HFFc6 (cell line): Measurements from ENCODE around the gene CRB2. TPM values are rescaled to one million over a fixed set of nuclear protein-coding genes. Genes with fewer than 3 reads are reported as not detected.
A peak's percentile ranks its signal among the peaks of the same experiment; 100 is the strongest.

Experiments used
- DNase-seq: peaks from one replicate; pipeline ENCODE4 v3.0.0-alpha.2; 2018
- H3K27ac Mint-ChIP-seq: 2 replicates; pipeline ENCODE4 v1.8.0; 2020; ENCODE audit warnings: mild to moderate bottlenecking, mixed read lengths
- H3K27me3 Mint-ChIP-seq: 2 replicates; pipeline ENCODE4 v1.8.0; 2021; ENCODE audit warnings: mild to moderate bottlenecking, moderate library complexity, mixed read lengths; ENCODE audit not compliant: insufficient read depth
- H3K36me3 Mint-ChIP-seq: 2 replicates; pipeline ENCODE4 v1.8.0; 2021; ENCODE audit warnings: low read depth, mixed read lengths
- H3K4me1 Mint-ChIP-seq: 2 replicates; pipeline ENCODE4 v1.8.0; 2020; ENCODE audit warnings: low read depth, mixed read lengths
- H3K4me3 Mint-ChIP-seq: 2 replicates; pipeline ENCODE4 v1.8.0; 2020; ENCODE audit warnings: mild to moderate bottlenecking, moderate library complexity, mixed read lengths
- H3K9me3 Mint-ChIP-seq: 2 replicates; pipeline ENCODE4 v1.8.0; 2020; ENCODE audit warnings: mild to moderate bottlenecking, mixed read lengths
- CTCF ChIP-seq: fragments of 200-600 bp; sonication (generic); IDR thresholded peaks from 2 replicates; pipeline ENCODE4 v1.5.0; 2021; ENCODE audit warnings: antibody characterized with exemption, mild to moderate bottlenecking
- total RNA-seq, 6 experiments: library from RNA; stranded (reverse); fragmentation: NEBNext Ultra II Directional; extraction: Animal tissue kit (Norgen Biotek cat#: 25700); gene quantifications; 2 replicates in 1 of 6; 3 replicates in 5 of 6; pipeline ENCODE4 v1.2.3, GENCODE V29; 2021

The CRB2 gene
- total RNA-seq, 6 experiments from 2014 or later: not detected

- H3K27me3 Mint-ChIP-seq: peaks cover 14% of the 10 kb centered on the region
- no peak overlapping the region for H3K4me3 Mint-ChIP-seq
- no peaks in the 10 kb centered on the region for H3K36me3 Mint-ChIP-seq
- H3K27ac Mint-ChIP-seq: no peak overlapping the region
- DNase-seq: no peak
- TF ChIP-seq CTCF: no peak
- no peaks in the 10 kb centered on the region for H3K9me3 Mint-ChIP-seq
- H3K4me1 Mint-ChIP-seq: no peaks in the 10 kb centered on the region
Observed at GRCh38 chr9:123349033-123349432, 7.0 kb upstream of the CRB2 start.

- Mint-ChIP-seq H3K9me3 (no peaks in the 10 kb centered on the region), H3K36me3 (no peaks in the 10 kb centered on the region), H3K27me3 (peaks cover 17% of the 10 kb centered on the region), H3K4me1 (no peaks in the 10 kb centered on the region), H3K27ac (no peak overlapping the region), H3K4me3 (no peak overlapping the region)
- DNase-seq: no peak
- peak; percentile 94 for TF ChIP-seq CTCF
Observed at GRCh38 chr9:123349691-123350480, 6.1 kb upstream of the CRB2 start.

GRCh38 chr9:123350590-123351310, 5.2 kb upstream of the CRB2 start:
- no peaks in the 10 kb centered on the region for H3K4me1 Mint-ChIP-seq
- no peaks in the 10 kb centered on the region for H3K9me3 Mint-ChIP-seq
- no peak overlapping the region for H3K27ac Mint-ChIP-seq
- no peak for DNase-seq
- H3K36me3 Mint-ChIP-seq: no peaks in the 10 kb centered on the region
- peaks cover 20% of the 10 kb centered on the region for H3K27me3 Mint-ChIP-seq
- no peak for TF ChIP-seq CTCF
- no peak overlapping the region for H3K4me3 Mint-ChIP-seq

GRCh38 chr9:123353041-123353440, 3.0 kb upstream of the CRB2 start:
- no peaks in the 10 kb centered on the region for H3K9me3 Mint-ChIP-seq
- no peak for TF ChIP-seq CTCF
- H3K36me3 Mint-ChIP-seq: no peaks in the 10 kb centered on the region
- H3K27ac Mint-ChIP-seq: no peak overlapping the region
- no peaks in the 10 kb centered on the region for H3K4me1 Mint-ChIP-seq
- peaks cover 26% of the 10 kb centered on the region for H3K27me3 Mint-ChIP-seq
- DNase-seq: no peak
- no peak overlapping the region for H3K4me3 Mint-ChIP-seq

GRCh38 chr9:123353984-123354591, 1.9 kb upstream of the CRB2 start:
- H3K27me3 Mint-ChIP-seq: peaks cover 26% of the 10 kb centered on the region
- no peaks in the 10 kb centered on the region for H3K36me3 Mint-ChIP-seq
- H3K9me3 Mint-ChIP-seq: no peaks in the 10 kb centered on the region
- no peaks in the 10 kb centered on the region for H3K4me1 Mint-ChIP-seq
- peak; percentile 43 for DNase-seq
- no peak overlapping the region for H3K4me3 Mint-ChIP-seq
- no peak overlapping the region for H3K27ac Mint-ChIP-seq
- TF ChIP-seq CTCF: peak; percentile 90
